Neural cell (in vitro differentiated cells): ENCODE data around the gene TTYH1. TPM values are rescaled to one million over a fixed set of nuclear protein-coding genes. Genes with fewer than 3 reads are reported as not detected.

Source experiments
- H2AFZ ChIP-seq: fragments of 200-600, 300-800 bp; sonication (generic), shearing (Covaris generic); 2 replicates; pipeline ENCODE4 v1.6.0; 2014; ENCODE audit warnings: low read depth, mild to moderate bottlenecking, antibody characterized with exemption, low read length, moderate library complexity
- H3F3A ChIP-seq: fragments of 200-600 bp; shearing (Covaris generic); 2 replicates; pipeline ENCODE4 v1.6.1; 2016; ENCODE audit warnings: mild to moderate bottlenecking, moderate library complexity, mixed read lengths, antibody characterized with exemption, low read length; ENCODE audit not compliant: insufficient read depth, poor library complexity, severe bottlenecking
- H3K27ac ChIP-seq: fragments of 200-600, 300-800 bp; sonication (generic), shearing (Covaris generic); 2 replicates; pipeline ENCODE4 v1.5.1; 2014; ENCODE audit warnings: mild to moderate bottlenecking, low read length, moderate library complexity
- H3K27me3 ChIP-seq: fragments of 300-800, 200-600 bp; sonication (generic), shearing (Covaris generic); 2 replicates; pipeline ENCODE4 v1.6.0; 2014; ENCODE audit warnings: mild to moderate bottlenecking, low read depth, low read length, moderate library complexity; ENCODE audit not compliant: insufficient read depth
- H3K36me3 ChIP-seq: fragments of 300-800, 200-600 bp; sonication (generic), shearing (Covaris generic); 2 replicates; pipeline ENCODE4 v1.5.1; 2014; ENCODE audit warnings: mild to moderate bottlenecking, antibody characterized with exemption, low read length, moderate library complexity; ENCODE audit not compliant: insufficient read depth
- H3K4me2 ChIP-seq: fragments of 300-800, 200-600 bp; sonication (generic), shearing (Covaris generic); 2 replicates; pipeline ENCODE4 v1.6.0; 2014; ENCODE audit warnings: mild to moderate bottlenecking, low read length
- H3K4me3 ChIP-seq: fragments of 300-800, 200-600 bp; sonication (generic), shearing (Covaris generic); 2 replicates; pipeline ENCODE4 v1.5.1; 2014; ENCODE audit warnings: mild to moderate bottlenecking, low read length, moderate library complexity
- H3K79me2 ChIP-seq: fragments of 200-600 bp; shearing (Covaris generic); replicated peaks from 2 replicates; pipeline ENCODE4 v1.6.0; 2014; ENCODE audit warnings: mild to moderate bottlenecking, low read length, moderate library complexity; ENCODE audit not compliant: insufficient read depth
- H3K9ac ChIP-seq: fragments of 300-800, 200-600 bp; sonication (generic), shearing (Covaris generic); 2 replicates; pipeline ENCODE4 v1.6.1; 2016; ENCODE audit warnings: mild to moderate bottlenecking, low read length, mixed read lengths
- H3K9me2 ChIP-seq: fragments of 200-600 bp; shearing (Covaris generic); 2 replicates; pipeline ENCODE4 v1.6.1; 2016; ENCODE audit warnings: mild to moderate bottlenecking, low read length, mixed read lengths; ENCODE audit not compliant: insufficient read depth
- H3K9me3 ChIP-seq: fragments of 200-600, 300-800 bp; sonication (generic), shearing (Covaris generic); 2 replicates; pipeline ENCODE4 v1.6.1; 2016; ENCODE audit warnings: mild to moderate bottlenecking, mixed run types, low read length, moderate library complexity, mixed read lengths
- H4K20me1 ChIP-seq: fragments of 200-600 bp; shearing (Covaris generic); 2 replicates; pipeline ENCODE4 v1.6.1; 2016; ENCODE audit warnings: mild to moderate bottlenecking, mixed run types; ENCODE audit not compliant: insufficient read depth
- CTCF ChIP-seq: fragments of 450-650 bp; IDR thresholded peaks from 2 replicates; pipeline ENCODE4 v1.5.1; 2014; ENCODE audit warnings: antibody characterized with exemption, mild to moderate bottlenecking, moderate library complexity; ENCODE audit not compliant: poor library complexity, severe bottlenecking
- EP300 ChIP-seq: fragments of 450-650 bp; conservative IDR thresholded peaks from 2 replicates; pipeline ENCODE4 v1.6.1; 2014; ENCODE audit warnings: antibody characterized with exemption, mild to moderate bottlenecking, moderate library complexity; ENCODE audit not compliant: poor library complexity, severe bottlenecking
- EZH2 ChIP-seq: fragments of 200-600, 300-800 bp; shearing (Covaris generic), sonication (generic); IDR thresholded peaks from 2 replicates; pipeline ENCODE4 v1.6.1; 2014; ENCODE audit warnings: antibody characterized with exemption, low read length, borderline replicate concordance, mild to moderate bottlenecking; ENCODE audit not compliant: insufficient read depth, poor library complexity, severe bottlenecking
- MXI1 ChIP-seq: fragments of 450-650 bp; conservative IDR thresholded peaks from 2 replicates; pipeline ENCODE4 v1.6.1; 2014; ENCODE audit warnings: antibody characterized with exemption, mild to moderate bottlenecking; ENCODE audit not compliant: poor library complexity, severe bottlenecking
- POLR2AphosphoS5 ChIP-seq: IDR thresholded peaks from 2 replicates; pipeline ENCODE4 v1.6.1; 2012
- RAD21 ChIP-seq: fragments of 450-650 bp; conservative IDR thresholded peaks from 2 replicates; pipeline ENCODE4 v1.6.1; 2014; ENCODE audit warnings: antibody characterized with exemption, mild to moderate bottlenecking, moderate library complexity
- SMC3 ChIP-seq: fragments of 450-650 bp; conservative IDR thresholded peaks from 2 replicates; pipeline ENCODE4 v1.6.1; 2014; ENCODE audit warnings: antibody characterized with exemption, mild to moderate bottlenecking, moderate library complexity; ENCODE audit not compliant: poor library complexity
- TAF1 ChIP-seq: IDR thresholded peaks from 2 replicates; pipeline ENCODE4 v1.6.1; 2012; ENCODE audit warnings: low read depth
- polyA plus RNA-seq: library from polyadenylated mRNA; depleted of rRNA; stranded (reverse); fragments of >200 nt; gene quantifications from 2 replicates; pipeline ENCODE4 v1.2.3, GENCODE V29; 2014
- TF ChIP-seq, protein P1 (sequence below): IDR thresholded peaks from 2 replicates; pipeline ENCODE4 v1.6.1; 2012; ENCODE audit warnings: borderline replicate concordance

The TTYH1 gene
- polyA plus RNA-seq, 1 donor from 2014 or later: 36.1 TPM

GRCh38 chr19:54400913-54401312 lies 14.4 kb upstream of the TTYH1 start:
- Histone ChIP-seq H3K4me2 (no peak overlapping the region), H4K20me1 (no peaks in the 10 kb centered on the region), H3K27ac (no peak overlapping the region), H3K27me3 (no peaks in the 10 kb centered on the region), H2AFZ (no peak overlapping the region), H3K36me3 (no peaks in the 10 kb centered on the region), H3K9me3 (no peaks in the 10 kb centered on the region), H3K9ac (no peak overlapping the region), H3K9me2 (no peaks in the 10 kb centered on the region), H3K4me3 (no peak overlapping the region), H3F3A (no peaks in the 10 kb centered on the region), H3K79me2 (no peaks in the 10 kb centered on the region)
- TF ChIP-seq EP300 (no peak), RAD21 (no peak), SMC3 (no peak), POLR2AphosphoS5 (no peak), EZH2 (no peak), TAF1 (no peak), MXI1 (no peak), CTCF (no peak)
- TF ChIP-seq, protein P1, sequence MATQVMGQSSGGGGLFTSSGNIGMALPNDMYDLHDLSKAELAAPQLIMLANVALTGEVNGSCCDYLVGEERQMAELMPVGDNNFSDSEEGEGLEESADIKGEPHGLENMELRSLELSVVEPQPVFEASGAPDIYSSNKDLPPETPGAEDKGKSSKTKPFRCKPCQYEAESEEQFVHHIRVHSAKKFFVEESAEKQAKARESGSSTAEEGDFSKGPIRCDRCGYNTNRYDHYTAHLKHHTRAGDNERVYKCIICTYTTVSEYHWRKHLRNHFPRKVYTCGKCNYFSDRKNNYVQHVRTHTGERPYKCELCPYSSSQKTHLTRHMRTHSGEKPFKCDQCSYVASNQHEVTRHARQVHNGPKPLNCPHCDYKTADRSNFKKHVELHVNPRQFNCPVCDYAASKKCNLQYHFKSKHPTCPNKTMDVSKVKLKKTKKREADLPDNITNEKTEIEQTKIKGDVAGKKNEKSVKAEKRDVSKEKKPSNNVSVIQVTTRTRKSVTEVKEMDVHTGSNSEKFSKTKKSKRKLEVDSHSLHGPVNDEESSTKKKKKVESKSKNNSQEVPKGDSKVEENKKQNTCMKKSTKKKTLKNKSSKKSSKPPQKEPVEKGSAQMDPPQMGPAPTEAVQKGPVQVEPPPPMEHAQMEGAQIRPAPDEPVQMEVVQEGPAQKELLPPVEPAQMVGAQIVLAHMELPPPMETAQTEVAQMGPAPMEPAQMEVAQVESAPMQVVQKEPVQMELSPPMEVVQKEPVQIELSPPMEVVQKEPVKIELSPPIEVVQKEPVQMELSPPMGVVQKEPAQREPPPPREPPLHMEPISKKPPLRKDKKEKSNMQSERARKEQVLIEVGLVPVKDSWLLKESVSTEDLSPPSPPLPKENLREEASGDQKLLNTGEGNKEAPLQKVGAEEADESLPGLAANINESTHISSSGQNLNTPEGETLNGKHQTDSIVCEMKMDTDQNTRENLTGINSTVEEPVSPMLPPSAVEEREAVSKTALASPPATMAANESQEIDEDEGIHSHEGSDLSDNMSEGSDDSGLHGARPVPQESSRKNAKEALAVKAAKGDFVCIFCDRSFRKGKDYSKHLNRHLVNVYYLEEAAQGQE: no peak

DNA sequence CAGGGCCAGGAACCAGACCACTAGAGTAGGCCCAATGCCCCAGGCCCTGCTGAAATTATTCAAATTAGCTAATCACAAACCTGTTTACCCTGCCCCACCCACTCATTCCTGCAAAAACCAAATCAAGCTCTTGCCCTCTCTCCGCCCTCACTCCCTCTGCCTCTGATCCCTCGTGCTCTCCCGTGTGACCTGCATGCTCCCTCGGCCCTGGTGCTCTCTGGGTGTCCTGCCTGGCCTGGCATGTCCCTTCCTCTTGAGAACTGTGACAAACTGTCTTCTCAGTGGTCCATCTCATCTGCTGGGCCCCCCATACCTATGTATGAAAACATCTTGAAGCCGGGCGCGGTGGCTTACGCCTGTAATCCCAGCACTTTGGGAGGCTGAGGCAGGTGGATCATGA lies 12.2 kb upstream of the TTYH1 start:
- Histone ChIP-seq H3F3A (no peaks in the 10 kb centered on the region), H3K9me2 (no peaks in the 10 kb centered on the region), H3K9ac (no peak overlapping the region), H4K20me1 (no peaks in the 10 kb centered on the region), H3K4me3 (no peak overlapping the region), H3K27ac (no peak overlapping the region), H2AFZ (no peak overlapping the region), H3K79me2 (no peaks in the 10 kb centered on the region), H3K9me3 (no peaks in the 10 kb centered on the region), H3K36me3 (no peaks in the 10 kb centered on the region), H3K27me3 (no peaks in the 10 kb centered on the region), H3K4me2 (no peak overlapping the region)
- TF ChIP-seq CTCF (no peak), POLR2AphosphoS5 (no peak), EP300 (no peak), SMC3 (no peak), MXI1 (no peak)
- TF ChIP-seq, protein P1: no peak
